Duodenal mucosa (tissue), 2 donors: ENCODE results near the gene GUCA2B.

Experiments used
- H3K27ac ChIP-seq: one replicate; pipeline ENCODE4 v1.7.0; 2013; ENCODE audit warnings: low read depth, low read length
- H3K27me3 ChIP-seq, 2 donors: one replicate each; pipeline ENCODE4 v1.7.0; 2013; ENCODE audit warnings: low read length in 2 of 2, control low read depth in 1 of 2; ENCODE audit not compliant: insufficient read depth in 2 of 2, control insufficient read depth in 1 of 2
- H3K36me3 ChIP-seq, 2 donors: one replicate each; pipeline ENCODE4 v1.7.0; 2013; ENCODE audit warnings: low read length in 2 of 2, control low read depth in 1 of 2; ENCODE audit not compliant: insufficient read depth in 2 of 2, control insufficient read depth in 1 of 2
- H3K4me1 ChIP-seq, 2 donors: one replicate each; pipeline ENCODE4 v1.7.0; 2013; ENCODE audit warnings: low read length in 2 of 2, control low read depth in 1 of 2; ENCODE audit not compliant: insufficient read depth in 2 of 2, control insufficient read depth in 1 of 2
- H3K4me3 ChIP-seq, 2 donors: one replicate each; pipeline ENCODE4 v1.7.0; 2013; ENCODE audit warnings: low read length in 2 of 2, low read depth in 1 of 2
- H3K9ac ChIP-seq, 2 donors: one replicate each; pipeline ENCODE4 v1.7.0; 2013; ENCODE audit warnings: low read length in 2 of 2, low read depth in 1 of 2
- H3K9me3 ChIP-seq, 2 donors: one replicate each; pipeline ENCODE4 v1.7.0; 2013; ENCODE audit warnings: low read length in 2 of 2, control low read depth in 1 of 2; ENCODE audit not compliant: control insufficient read depth in 1 of 2

GUCA2B gene

GRCh38 chr1:42173155-42173933, 20.1 kb downstream of the GUCA2B start:
- Histone ChIP-seq H3K27me3 (no peaks in the 10 kb centered on the region), H3K36me3 (no peaks in the 10 kb centered on the region), H3K4me1 (peaks cover 19 to 38% of the 10 kb centered on the region in 2 donors), H3K9me3 (no peaks in the 10 kb centered on the region), H3K27ac (no peak overlapping the region), H3K4me3 (no peak overlapping the region), H3K9ac (no peak overlapping the region)

GRCh38 chr1:42173961-42174735, 20.9 kb downstream of the GUCA2B start:
- H3K9me3 ChIP-seq, result no peaks in the 10 kb centered on the region
- peaks cover 19 to 37% of the 10 kb centered on the region in 2 donors for H3K4me1 ChIP-seq
- H3K9ac ChIP-seq, result no peak overlapping the region
- no peaks in the 10 kb centered on the region for H3K36me3 ChIP-seq
- H3K27ac ChIP-seq, result no peak overlapping the region
- H3K4me3 ChIP-seq, result no peak overlapping the region
- H3K27me3 ChIP-seq, result no peaks in the 10 kb centered on the region

GRCh38 chr1:42175314-42176054, 22.3 kb downstream of the GUCA2B start:
- Histone ChIP-seq H3K9ac (no peak overlapping the region), H3K27ac (no peak overlapping the region), H3K4me1 (peaks cover 19 to 33% of the 10 kb centered on the region in 2 donors), H3K9me3 (no peaks in the 10 kb centered on the region), H3K4me3 (no peak overlapping the region), H3K36me3 (peaks cover 0 to 11% of the 10 kb centered on the region in 2 donors), H3K27me3 (no peaks in the 10 kb centered on the region)

GRCh38 chr1:42176902-42177519, 23.8 kb downstream of the GUCA2B start:
- H3K27me3 ChIP-seq, result no peaks in the 10 kb centered on the region
- no peak overlapping the region for H3K27ac ChIP-seq
- H3K36me3 ChIP-seq, result peaks cover 5 to 21% of the 10 kb centered on the region in 2 donors
- no peaks in the 10 kb centered on the region for H3K9me3 ChIP-seq
- H3K4me1 ChIP-seq, result peaks cover 12 to 18% of the 10 kb centered on the region in 2 donors
- H3K9ac ChIP-seq, result no peak overlapping the region
- H3K4me3 ChIP-seq, result no peak overlapping the region

GRCh38 chr1:42177541-42177981, 24.4 kb downstream of the GUCA2B start:
- H3K36me3 ChIP-seq, result peaks cover 5 to 24% of the 10 kb centered on the region in 2 donors
- H3K4me1 ChIP-seq, result peaks cover 7 to 13% of the 10 kb centered on the region in 2 donors
- H3K27ac ChIP-seq, result no peak overlapping the region
- no peaks in the 10 kb centered on the region for H3K27me3 ChIP-seq
- no peak overlapping the region for H3K9ac ChIP-seq
- no peaks in the 10 kb centered on the region for H3K9me3 ChIP-seq
- H3K4me3 ChIP-seq, result no peak overlapping the region

GRCh38 chr1:42178249-42178648, 25.0 kb downstream of the GUCA2B start:
- peaks cover under 1 to 6% of the 10 kb centered on the region in 2 donors for H3K4me1 ChIP-seq
- H3K36me3 ChIP-seq, result peaks cover 5 to 24% of the 10 kb centered on the region in 2 donors
- no peaks in the 10 kb centered on the region for H3K9me3 ChIP-seq
- H3K27me3 ChIP-seq, result no peaks in the 10 kb centered on the region
- no peak overlapping the region for H3K4me3 ChIP-seq
- no peak overlapping the region for H3K27ac ChIP-seq
- no peak overlapping the region for H3K9ac ChIP-seq

GRCh38 chr1:42179275-42179674, 26.1 kb downstream of the GUCA2B start:
- Histone ChIP-seq H3K9me3 (no peaks in the 10 kb centered on the region), H3K4me1 (peaks cover 0 to 3% of the 10 kb centered on the region in 2 donors), H3K27me3 (no peaks in the 10 kb centered on the region), H3K4me3 (no peak overlapping the region), H3K9ac (no peak overlapping the region), H3K36me3 (peaks cover 5 to 24% of the 10 kb centered on the region in 2 donors), H3K27ac (no peak overlapping the region)

- H3K36me3 ChIP-seq, result peaks cover 11 to 29% of the 10 kb centered on the region in 2 donors
- H3K9me3 ChIP-seq, result no peaks in the 10 kb centered on the region
- H3K9ac ChIP-seq, result no peak overlapping the region
- no peak overlapping the region for H3K4me3 ChIP-seq
- no peak overlapping the region for H3K27ac ChIP-seq
- no peaks in the 10 kb centered on the region for H3K27me3 ChIP-seq
- peaks cover 0 to 3% of the 10 kb centered on the region in 2 donors for H3K4me1 ChIP-seq
These were observed 26.7 kb downstream of the GUCA2B start for GRCh38 chr1:42179900-42180329.

- no peak overlapping the region for H3K4me3 ChIP-seq
- H3K27ac ChIP-seq, result no peak overlapping the region
- no peaks in the 10 kb centered on the region for H3K9me3 ChIP-seq
- H3K27me3 ChIP-seq, result no peaks in the 10 kb centered on the region
- peaks cover 0 to 3% of the 10 kb centered on the region in 2 donors for H3K4me1 ChIP-seq
- no peak overlapping the region for H3K9ac ChIP-seq
- H3K36me3 ChIP-seq, result peaks cover 12 to 36% of the 10 kb centered on the region in 2 donors
These were observed 28.5 kb downstream of the GUCA2B start for GRCh38 chr1:42181687-42182086.
